ENCODE data around the gene PLXNA4.

Gene PLXNA4

GRCh38 chr7:132498319-132498718 lies 78.0 kb downstream of the PLXNA4 start:
- no peak for DNase-seq

- no peak for DNase-seq
Observed at GRCh38 chr7:132497098-132497497, 79.2 kb downstream of the PLXNA4 start.

- no peak for DNase-seq
Observed at GRCh38 chr7:132495936-132496335, 80.3 kb downstream of the PLXNA4 start.

- no peak for DNase-seq
Observed at GRCh38 chr7:132494474-132494873, 81.8 kb downstream of the PLXNA4 start.

GRCh38 chr7:132492823-132493445 lies 83.3 kb downstream of the PLXNA4 start:
- DNase-seq = no peak

GRCh38 chr7:132491391-132491945 lies 84.8 kb downstream of the PLXNA4 start:
- DNase-seq = no peak

- DNase-seq = no peak
Observed at GRCh38 chr7:132490474-132490873, 85.8 kb downstream of the PLXNA4 start.

- DNase-seq = no peak
Observed at GRCh38 chr7:132489776-132490237, 86.5 kb downstream of the PLXNA4 start.

GRCh38 chr7:132488634-132489302 lies 87.5 kb downstream of the PLXNA4 start:
- DNase-seq = no peak

GRCh38 chr7:132486274-132486610 lies 90.0 kb downstream of the PLXNA4 start:
- DNase-seq = no peak

GRCh38 chr7:132485600-132486273 lies 90.5 kb downstream of the PLXNA4 start:
- peak; percentile 14 for DNase-seq

- DNase-seq = no peak
Observed at GRCh38 chr7:132485136-132485535, 91.1 kb downstream of the PLXNA4 start.

- DNase-seq = no peak
Observed at GRCh38 chr7:132482866-132483265, 93.4 kb downstream of the PLXNA4 start.

GRCh38 chr7:132480534-132480933 lies 95.7 kb downstream of the PLXNA4 start:
- no peak for DNase-seq

GRCh38 chr7:132476541-132476940 lies 99.7 kb downstream of the PLXNA4 start:
- DNase-seq = no peak

- DNase-seq = no peak
Observed at GRCh38 chr7:132475669-132476116, 100.6 kb downstream of the PLXNA4 start.

GRCh38 chr7:132475037-132475668 lies 101.1 kb downstream of the PLXNA4 start:
- DNase-seq = no peak

- no peak for DNase-seq
Observed at GRCh38 chr7:132472463-132473120, 103.7 kb downstream of the PLXNA4 start.

GRCh38 chr7:132471515-132471914 lies 104.8 kb downstream of the PLXNA4 start:
- no peak for DNase-seq

GRCh38 chr7:132469681-132470080 lies 106.6 kb downstream of the PLXNA4 start:
- no peak for DNase-seq

- no peak for DNase-seq
Observed at GRCh38 chr7:132469264-132469663, 107.0 kb downstream of the PLXNA4 start.

GRCh38 chr7:132466367-132466766 lies 109.9 kb downstream of the PLXNA4 start:
- DNase-seq = no peak

- DNase-seq = no peak
Observed at GRCh38 chr7:132465516-132465915, 110.8 kb downstream of the PLXNA4 start.
